HG02943 (cell line): ENCODE measurements around the gene EPHB6.

Experiments
- ATAC-seq: cut with Tn5 transposase; IDR thresholded peaks from one replicate; pipeline ENCODE4 v1.9.1; 2021; ENCODE audit warnings: mild to moderate bottlenecking, low read depth, moderate library complexity; ENCODE audit not compliant: unreplicated experiment

The EPHB6 gene

GRCh38 chr7:142894112-142894984 lies 39.5 kb downstream of the EPHB6 start:
- ATAC-seq, result no peak

GRCh38 chr7:142894985-142895593 lies 40.2 kb downstream of the EPHB6 start:
- no peak for ATAC-seq

- ATAC-seq, result no peak
Measured at GRCh38 chr7:142896151-142896550, 41.3 kb downstream of the EPHB6 start.

- no peak for ATAC-seq
Measured at GRCh38 chr7:142896741-142897379, 42.0 kb downstream of the EPHB6 start.

- ATAC-seq, result no peak
Measured at GRCh38 chr7:142897691-142898090, 42.8 kb downstream of the EPHB6 start.

GRCh38 chr7:142898377-142899170 lies 43.7 kb downstream of the EPHB6 start:
- no peak for ATAC-seq

- no peak for ATAC-seq
Measured at GRCh38 chr7:142899661-142900060, 44.8 kb downstream of the EPHB6 start.

GRCh38 chr7:142901426-142902259 lies 46.8 kb downstream of the EPHB6 start:
- ATAC-seq, result no peak

GRCh38 chr7:142904128-142904527 lies 49.3 kb downstream of the EPHB6 start:
- ATAC-seq, result no peak

GRCh38 chr7:142905759-142906158 lies 50.9 kb downstream of the EPHB6 start:
- no peak for ATAC-seq

- no peak for ATAC-seq
Measured at GRCh38 chr7:142906643-142907042, 51.8 kb downstream of the EPHB6 start.

GRCh38 chr7:142908290-142908689 lies 53.4 kb downstream of the EPHB6 start:
- ATAC-seq, result no peak

GRCh38 chr7:142908921-142909890 lies 54.3 kb downstream of the EPHB6 start:
- no peak for ATAC-seq

GRCh38 chr7:142910031-142910433 lies 55.2 kb downstream of the EPHB6 start:
- no peak for ATAC-seq

GRCh38 chr7:142910481-142910880 lies 55.6 kb downstream of the EPHB6 start:
- ATAC-seq, result no peak

GRCh38 chr7:142913051-142913450 lies 58.2 kb downstream of the EPHB6 start:
- no peak for ATAC-seq

- no peak for ATAC-seq
Measured at GRCh38 chr7:142913566-142913965, 58.7 kb downstream of the EPHB6 start.

GRCh38 chr7:142914121-142914520 lies 59.2 kb downstream of the EPHB6 start:
- no peak for ATAC-seq

- ATAC-seq, result no peak
Measured at GRCh38 chr7:142915315-142915714, 60.4 kb downstream of the EPHB6 start.
